ENCODE data around the gene RIMBP2.
A peak's percentile ranks its signal among the peaks of the same experiment; 100 is the strongest.
"Not testable (repeated sequence)": the region's sequence is repeated elsewhere in the genome, so short reads cannot be mapped to it uniquely, and the experiment has no call there.

RIMBP2 gene

GRCh38 chr12:130649101-130650045, 66.7 kb downstream of the RIMBP2 start:
- TF ChIP-seq JUND (IDR thresholded peaks at IDR 0.05; ENCODE audit: low read depth) = no peak
- in situ Hi-C loops (cut with HindIII; ENCODE audit: low pct_unique_long_range_greater_than_20kb, low sequenced_read_pairs) = no loop called here
- no peak for DNase-seq (ENCODE audit: low read depth in 1 of 2, low spot score in 1 of 2)

GRCh38 chr12:130647814-130648213, 68.3 kb downstream of the RIMBP2 start:
- no peak for DNase-seq (ENCODE audit: low read depth in 1 of 2, low spot score in 1 of 2)
- in situ Hi-C loops (cut with HindIII; ENCODE audit: low pct_unique_long_range_greater_than_20kb, low sequenced_read_pairs) = no loop called here
- TF ChIP-seq JUND (IDR thresholded peaks at IDR 0.05; ENCODE audit: low read depth) = no peak

GRCh38 chr12:130646716-130647370, 69.3 kb downstream of the RIMBP2 start:
- no peak for DNase-seq (ENCODE audit: low read depth in 1 of 2, low spot score in 1 of 2)
- in situ Hi-C loops (cut with HindIII; ENCODE audit: low pct_unique_long_range_greater_than_20kb, low sequenced_read_pairs) = no loop called here
- no peak for TF ChIP-seq JUND (IDR thresholded peaks at IDR 0.05; ENCODE audit: low read depth)

GRCh38 chr12:130646191-130646590, 69.9 kb downstream of the RIMBP2 start:
- in situ Hi-C loops (cut with HindIII; ENCODE audit: low pct_unique_long_range_greater_than_20kb, low sequenced_read_pairs); DNase-seq (ENCODE audit: low read depth in 1 of 2, low spot score in 1 of 2): not testable (repeated sequence)

GRCh38 chr12:130645751-130646150, 70.3 kb downstream of the RIMBP2 start:
- DNase-seq (ENCODE audit: low read depth in 1 of 2, low spot score in 1 of 2) = no peak
- TF ChIP-seq JUND (IDR thresholded peaks at IDR 0.05; ENCODE audit: low read depth) = no peak
- in situ Hi-C loops (cut with HindIII; ENCODE audit: low pct_unique_long_range_greater_than_20kb, low sequenced_read_pairs) = no loop called here

- DNase-seq (ENCODE audit: low read depth in 1 of 2, low spot score in 1 of 2) = no peak
- no peak for TF ChIP-seq JUND (IDR thresholded peaks at IDR 0.05; ENCODE audit: low read depth)
These were observed 71.5 kb downstream of the RIMBP2 start for GRCh38 chr12:130644566-130644965.

GRCh38 chr12:130644146-130644545, 72.0 kb downstream of the RIMBP2 start:
- TF ChIP-seq JUND (IDR thresholded peaks at IDR 0.05; ENCODE audit: low read depth) = no peak
- no peak for DNase-seq (ENCODE audit: low read depth in 1 of 2, low spot score in 1 of 2)
- in situ Hi-C loops (cut with HindIII; ENCODE audit: low pct_unique_long_range_greater_than_20kb, low sequenced_read_pairs) = no loop called here

More at GRCh38 chr12:130644566-130644965, 71.5 kb downstream of the RIMBP2 start:
- in situ Hi-C loops (cut with HindIII; ENCODE audit: low pct_unique_long_range_greater_than_20kb, low sequenced_read_pairs) = no loop called here

- no peak for TF ChIP-seq JUND (IDR thresholded peaks at IDR 0.05; ENCODE audit: low read depth)
- no peak for DNase-seq (ENCODE audit: low read depth in 1 of 2, low spot score in 1 of 2)
- in situ Hi-C loops (cut with HindIII; ENCODE audit: low pct_unique_long_range_greater_than_20kb, low sequenced_read_pairs) = no loop called here
These were observed 73.2 kb downstream of the RIMBP2 start for GRCh38 chr12:130642856-130643255.

- DNase-seq (ENCODE audit: low read depth in 1 of 2, low spot score in 1 of 2) = no peak
- in situ Hi-C loops (cut with HindIII; ENCODE audit: low pct_unique_long_range_greater_than_20kb, low sequenced_read_pairs) = no loop called here
These were observed 74.4 kb downstream of the RIMBP2 start for GRCh38 chr12:130641533-130642184.

GRCh38 chr12:130640901-130641300, 75.2 kb downstream of the RIMBP2 start:
- no peak for TF ChIP-seq JUND (IDR thresholded peaks at IDR 0.05; ENCODE audit: low read depth)
- in situ Hi-C loops (cut with HindIII; ENCODE audit: low pct_unique_long_range_greater_than_20kb, low sequenced_read_pairs) = no loop called here
- no peak for DNase-seq (ENCODE audit: low read depth in 1 of 2, low spot score in 1 of 2)

More at GRCh38 chr12:130641533-130642184, 74.4 kb downstream of the RIMBP2 start:
- TF ChIP-seq JUND (IDR thresholded peaks at IDR 0.05; ENCODE audit: low read depth) = no peak

- in situ Hi-C loops (cut with HindIII; ENCODE audit: low pct_unique_long_range_greater_than_20kb, low sequenced_read_pairs) = no loop called here
- DNase-seq (ENCODE audit: low read depth in 1 of 2, low spot score in 1 of 2) = no peak
- TF ChIP-seq JUND (IDR thresholded peaks at IDR 0.05; ENCODE audit: low read depth) = no peak
These were observed 75.6 kb downstream of the RIMBP2 start for GRCh38 chr12:130640496-130640895.

GRCh38 chr12:130639476-130640424, 76.3 kb downstream of the RIMBP2 start:
- TF ChIP-seq JUND (IDR thresholded peaks at IDR 0.05; ENCODE audit: low read depth) = no peak
- in situ Hi-C loops (cut with HindIII; ENCODE audit: low pct_unique_long_range_greater_than_20kb, low sequenced_read_pairs) = no loop called here
- DNase-seq (ENCODE audit: low read depth in 1 of 2, low spot score in 1 of 2) = peak in 1 of 2 experiments; percentile 9

All from T47D (cell line).